ENCODE results near the gene HSPA1B. TPM values are rescaled to one million over a fixed set of nuclear protein-coding genes. Genes with fewer than 3 reads are reported as not detected.
A peak's percentile ranks its signal among the peaks of the same experiment; 100 is the strongest.
"Not testable (repeated sequence)": the region's sequence is repeated elsewhere in the genome, so short reads cannot be mapped to it uniquely, and the experiment has no call there.

Gene HSPA1B
- total RNA-seq, 1 experiment from 2014 or later: 85.1 TPM

DNA sequence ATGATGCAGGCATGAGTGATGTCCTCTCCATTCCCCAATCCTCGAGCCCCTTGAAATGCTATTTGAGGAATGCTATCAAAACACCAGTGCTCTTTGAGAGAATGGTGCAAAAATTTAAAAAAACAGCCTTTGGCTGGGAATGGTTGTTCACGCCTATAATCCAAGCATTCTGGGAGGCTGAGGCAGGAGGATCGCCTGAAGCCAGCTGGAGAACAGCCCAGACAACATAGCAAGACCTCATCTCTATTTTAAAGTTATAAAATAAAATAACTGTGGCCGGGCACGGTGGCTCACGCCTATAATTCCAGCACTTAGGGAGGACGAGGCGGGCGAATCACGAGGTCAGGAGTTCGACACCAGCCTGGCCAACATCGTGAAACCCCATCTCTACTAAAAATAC lies 27.8 kb upstream of the HSPA1B start:
- Mint-ChIP-seq H3K4me1 (no peaks in the 10 kb centered on the region; a peak in 1 of 4 replicates), H3K27ac (no peak overlapping the region), H3K27me3 (ENCODE audit: low read depth) (no peaks in the 10 kb centered on the region), H3K4me3 (no peak overlapping the region), H3K36me3 (ENCODE audit: insufficient read depth in 1 of 3, low read depth in 3 of 3) (peaks cover 6 to 58% (median 42%) of the 10 kb centered on the region in 3 experiments; a peak in 6 of 7 replicates), H3K9me3 (no peaks in the 10 kb centered on the region)
- H2AK5ac ChIP-seq (ENCODE audit: insufficient read length, low read length): no peak overlapping the region
- H3K56ac ChIP-seq (ENCODE audit: insufficient read length, low read depth, low read length): no peak overlapping the region
- no peak overlapping the region for H3T11ph ChIP-seq (ENCODE audit: low read length)
- no peak overlapping the region for H2AFZ ChIP-seq (ENCODE audit: low read length)
- no peaks in the 10 kb centered on the region for H3K23me2 ChIP-seq (ENCODE audit: insufficient read length, low read depth, low read length, poor library complexity, severe bottlenecking)
- no peak overlapping the region for H3K18ac ChIP-seq (ENCODE audit: insufficient read length, low read depth, low read length)
- no peak overlapping the region for H3K23ac ChIP-seq (ENCODE audit: insufficient read length, low read depth, low read length)
- no peak overlapping the region for H2BK15ac ChIP-seq (ENCODE audit: low read depth, low read length)
- H3K27ac ChIP-seq (ENCODE audit: insufficient read length, low read depth, low read length): no peak overlapping the region
- H3K9ac ChIP-seq (ENCODE audit: extremely low read depth, insufficient read length, low read length): no peak overlapping the region
- no peaks in the 10 kb centered on the region for H4K20me1 ChIP-seq (ENCODE audit: control insufficient read depth, insufficient read depth, insufficient read length)
- H2BK20ac ChIP-seq (ENCODE audit: low read depth, low read length, poor library complexity, severe bottlenecking): no peak overlapping the region
- no peak overlapping the region for H4K8ac ChIP-seq (replicated peaks; ENCODE audit: insufficient read length, low read depth, low read length)
- no CpG with 5 or more reads among the region's 12 CpGs for WGBS (ENCODE audit: extremely low coverage, insufficient read length, low lambda C conversion rate)
- DNase-seq: no peak
- no peak overlapping the region for H3K14ac ChIP-seq (ENCODE audit: insufficient read depth, low read length)
- no peak overlapping the region for H2BK5ac ChIP-seq (ENCODE audit: insufficient read length, low read length)
- H3K79me1 ChIP-seq (ENCODE audit: insufficient read depth, low read depth, low read length, poor library complexity, severe bottlenecking): peaks cover 3% of the 10 kb centered on the region
- no peak overlapping the region for H3K4me2 ChIP-seq (ENCODE audit: insufficient read depth, insufficient read length, low read length)
- no peaks in the 10 kb centered on the region for H3K27me3 ChIP-seq (ENCODE audit: insufficient read depth, low read length)
- H3K9me3 ChIP-seq (ENCODE audit: control insufficient read depth, low read depth, low read length): no peaks in the 10 kb centered on the region
- H3K79me2 ChIP-seq (ENCODE audit: insufficient read depth, low read length): no peaks in the 10 kb centered on the region
- H3K4me1 ChIP-seq (ENCODE audit: insufficient read depth, low read length): no peaks in the 10 kb centered on the region
- no peak overlapping the region for H2BK120ac ChIP-seq (ENCODE audit: low read depth, low read length, poor library complexity, severe bottlenecking)
- H4K91ac ChIP-seq (ENCODE audit: insufficient read length, low read depth, low read length): no peak overlapping the region
- no peak overlapping the region for H4K5ac ChIP-seq (ENCODE audit: insufficient read length, low read depth, low read length)
- TF ChIP-seq, protein P1, sequence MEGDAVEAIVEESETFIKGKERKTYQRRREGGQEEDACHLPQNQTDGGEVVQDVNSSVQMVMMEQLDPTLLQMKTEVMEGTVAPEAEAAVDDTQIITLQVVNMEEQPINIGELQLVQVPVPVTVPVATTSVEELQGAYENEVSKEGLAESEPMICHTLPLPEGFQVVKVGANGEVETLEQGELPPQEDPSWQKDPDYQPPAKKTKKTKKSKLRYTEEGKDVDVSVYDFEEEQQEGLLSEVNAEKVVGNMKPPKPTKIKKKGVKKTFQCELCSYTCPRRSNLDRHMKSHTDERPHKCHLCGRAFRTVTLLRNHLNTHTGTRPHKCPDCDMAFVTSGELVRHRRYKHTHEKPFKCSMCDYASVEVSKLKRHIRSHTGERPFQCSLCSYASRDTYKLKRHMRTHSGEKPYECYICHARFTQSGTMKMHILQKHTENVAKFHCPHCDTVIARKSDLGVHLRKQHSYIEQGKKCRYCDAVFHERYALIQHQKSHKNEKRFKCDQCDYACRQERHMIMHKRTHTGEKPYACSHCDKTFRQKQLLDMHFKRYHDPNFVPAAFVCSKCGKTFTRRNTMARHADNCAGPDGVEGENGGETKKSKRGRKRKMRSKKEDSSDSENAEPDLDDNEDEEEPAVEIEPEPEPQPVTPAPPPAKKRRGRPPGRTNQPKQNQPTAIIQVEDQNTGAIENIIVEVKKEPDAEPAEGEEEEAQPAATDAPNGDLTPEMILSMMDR (conservative IDR thresholded peaks at IDR 0.05): no peak
- H3K4ac ChIP-seq (ENCODE audit: low read depth, low read length): no peak overlapping the region
- no peak overlapping the region for H2BK12ac ChIP-seq (ENCODE audit: insufficient read length, low read depth, low read length)

DNA sequence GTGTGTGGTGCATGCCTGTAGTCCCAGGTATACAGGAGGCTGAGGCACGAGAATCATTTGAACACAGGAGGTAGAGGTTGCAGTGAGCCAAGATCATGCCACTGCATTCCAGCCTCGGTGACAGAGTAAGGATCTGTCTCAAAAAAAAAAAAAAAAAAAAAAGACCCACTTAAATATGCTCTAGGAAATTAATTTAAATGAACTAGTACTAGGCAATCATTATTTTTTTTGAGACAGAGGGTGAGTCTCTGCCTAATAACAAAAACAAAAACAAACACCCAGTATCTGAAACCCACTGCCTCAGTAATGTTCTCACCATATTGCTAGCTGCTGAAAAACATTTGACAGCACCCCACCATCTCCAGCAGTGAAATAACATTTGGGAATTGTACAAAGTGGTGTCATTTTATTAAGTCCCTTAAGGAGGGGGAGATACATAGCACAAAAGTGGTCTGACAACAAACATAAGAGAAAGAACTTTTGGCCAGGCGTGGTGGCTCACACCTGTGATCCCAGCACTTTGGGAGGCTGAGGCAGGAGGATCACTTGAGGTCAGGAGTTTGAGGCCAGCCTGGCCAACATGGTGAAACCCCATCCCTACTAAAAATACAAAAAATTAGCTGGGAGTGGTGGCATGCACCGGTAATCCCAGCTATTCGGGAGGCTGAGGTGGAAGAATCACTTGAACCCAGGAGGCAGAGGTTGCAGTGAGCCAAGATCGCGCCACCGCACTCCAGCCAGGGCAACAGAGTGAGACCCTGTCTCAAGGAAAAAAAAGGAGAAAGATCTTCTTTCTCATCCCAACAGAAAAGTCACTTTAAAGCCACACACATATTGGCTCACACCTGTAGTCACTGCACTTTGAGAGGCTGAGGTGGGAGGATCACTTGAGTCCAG lies 26.3 kb upstream of the HSPA1B start:
- H2BK15ac ChIP-seq (ENCODE audit: low read depth, low read length); H2AK5ac ChIP-seq (ENCODE audit: insufficient read length, low read length); H3K9ac ChIP-seq (ENCODE audit: extremely low read depth, insufficient read length, low read length); H3K79me2 ChIP-seq (ENCODE audit: insufficient read depth, low read length); H2BK120ac ChIP-seq (ENCODE audit: low read depth, low read length, poor library complexity, severe bottlenecking); H4K5ac ChIP-seq (ENCODE audit: insufficient read length, low read depth, low read length); H3K79me1 ChIP-seq (ENCODE audit: insufficient read depth, low read depth, low read length, poor library complexity, severe bottlenecking); H3K27ac ChIP-seq (ENCODE audit: insufficient read length, low read depth, low read length); H4K20me1 ChIP-seq (ENCODE audit: control insufficient read depth, insufficient read depth, insufficient read length); H2BK20ac ChIP-seq (ENCODE audit: low read depth, low read length, poor library complexity, severe bottlenecking); H3K23ac ChIP-seq (ENCODE audit: insufficient read length, low read depth, low read length); DNase-seq; H4K91ac ChIP-seq (ENCODE audit: insufficient read length, low read depth, low read length); H3K27ac Mint-ChIP-seq; H2BK12ac ChIP-seq (ENCODE audit: insufficient read length, low read depth, low read length); H3T11ph ChIP-seq (ENCODE audit: low read length); H3K23me2 ChIP-seq (ENCODE audit: insufficient read length, low read depth, low read length, poor library complexity, severe bottlenecking); H3K27me3 Mint-ChIP-seq (ENCODE audit: low read depth); H4K8ac ChIP-seq (replicated peaks; ENCODE audit: insufficient read length, low read depth, low read length); H3K27me3 ChIP-seq (ENCODE audit: insufficient read depth, low read length); H3K9me3 ChIP-seq (ENCODE audit: control insufficient read depth, low read depth, low read length); H3K18ac ChIP-seq (ENCODE audit: insufficient read length, low read depth, low read length); H3K4ac ChIP-seq (ENCODE audit: low read depth, low read length); H3K14ac ChIP-seq (ENCODE audit: insufficient read depth, low read length); H2AFZ ChIP-seq (ENCODE audit: low read length); H2BK5ac ChIP-seq (ENCODE audit: insufficient read length, low read length); H3K4me1 Mint-ChIP-seq; H3K4me1 ChIP-seq (ENCODE audit: insufficient read depth, low read length); H3K56ac ChIP-seq (ENCODE audit: insufficient read length, low read depth, low read length); H3K4me2 ChIP-seq (ENCODE audit: insufficient read depth, insufficient read length, low read length); H3K9me3 Mint-ChIP-seq: not testable (repeated sequence)
- no CpG with 5 or more reads among the region's 8 CpGs for WGBS (ENCODE audit: extremely low coverage, insufficient read length, low lambda C conversion rate)
- H3K4me3 Mint-ChIP-seq: 0 out of 5 replicates have a peak overlapping the region, but pooled peaks of 1 of the 2 experiments have one; percentile 5
- H3K36me3 Mint-ChIP-seq (ENCODE audit: insufficient read depth in 1 of 3, low read depth in 3 of 3): peaks cover 6 to 56% (median 42%) of the 10 kb centered on the region in 3 experiments; a peak in 6 of 7 replicates

All from H9 (cell line).